Measurements from ENCODE around the gene RPS2. TPM values are rescaled to one million over a fixed set of nuclear protein-coding genes. Genes with fewer than 3 reads are reported as not detected.
A peak's percentile ranks its signal among the peaks of the same experiment; 100 is the strongest.

Gene RPS2
- polyA plus RNA-seq, 1 of the 3 experiments (the other 2 are of a cell fraction) = 6,384 TPM

DNA sequence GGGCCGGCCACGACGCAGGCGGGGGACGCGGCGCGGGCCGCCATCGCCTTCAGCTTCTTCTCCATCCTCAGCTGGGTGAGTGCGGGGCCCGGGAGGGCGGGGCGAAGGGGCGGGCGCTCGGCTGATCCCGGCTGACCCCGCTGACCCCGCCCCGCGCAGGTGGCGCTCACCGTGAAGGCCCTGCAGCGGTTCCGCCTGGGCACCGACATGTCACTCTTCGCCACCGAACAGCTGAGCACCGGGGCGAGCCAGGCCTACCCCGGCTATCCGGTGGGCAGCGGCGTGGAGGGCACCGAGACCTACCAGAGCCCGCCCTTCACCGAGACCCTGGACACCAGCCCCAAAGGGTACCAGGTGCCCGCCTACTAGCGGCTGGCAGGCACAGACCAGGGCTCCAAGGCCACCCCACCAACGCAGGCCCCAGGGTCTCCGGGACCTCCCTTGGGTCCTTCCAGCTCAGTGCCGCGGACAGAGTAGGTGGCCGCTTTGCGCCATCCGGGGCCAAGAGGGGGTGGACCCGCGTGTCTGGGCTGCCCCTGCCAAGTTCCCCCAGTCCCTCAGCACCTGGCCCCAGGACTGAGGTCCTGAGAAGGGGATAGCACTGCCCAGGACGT, 28.2 kb upstream of the RPS2 start:
- H3K36me3 ChIP-seq (replicated peaks in 1 of 2; ENCODE audit: control insufficient read depth in 1 of 2, insufficient read depth in 2 of 2, low read length in 1 of 2) = peaks cover 4 to 10% of the 10 kb centered on the region in 2 experiments
- H3K9me3 ChIP-seq = no peaks in the 10 kb centered on the region
- no peak overlapping the region for H3K9ac ChIP-seq
- no peaks in the 10 kb centered on the region for H3K79me2 ChIP-seq (ENCODE audit: insufficient read depth)
- no peaks in the 10 kb centered on the region for H3K9me2 ChIP-seq
- H3K4me1 ChIP-seq (ENCODE audit: control insufficient read depth in 1 of 2, insufficient read depth in 2 of 2, low read depth in 1 of 2, low read length in 1 of 2) = peaks cover 0 to 18% of the 10 kb centered on the region in 2 experiments; a peak in 1 of 4 replicates
- 98% methylated on average over 18 of the region's 50 CpGs for WGBS (ENCODE audit: low lambda C conversion rate)
- no peak overlapping the region for H3K27ac ChIP-seq (ENCODE audit: low read depth in 2 of 2, low read length in 1 of 2)
- H3K4me2 ChIP-seq = no peak overlapping the region
- no peak for DNase-seq
- POLR2A ChIA-PET = interaction anchor here (0.8 kb wide), 1 partner anchor 163 kb away, joined by 3 read pairs; the partner anchor contains the start of gene TRAF7
- no peak for TF ChIP-seq TAF1 (IDR thresholded peaks at IDR 0.05; ENCODE audit: borderline replicate concordance, low read depth, low read length)
- TF ChIP-seq, protein P1, sequence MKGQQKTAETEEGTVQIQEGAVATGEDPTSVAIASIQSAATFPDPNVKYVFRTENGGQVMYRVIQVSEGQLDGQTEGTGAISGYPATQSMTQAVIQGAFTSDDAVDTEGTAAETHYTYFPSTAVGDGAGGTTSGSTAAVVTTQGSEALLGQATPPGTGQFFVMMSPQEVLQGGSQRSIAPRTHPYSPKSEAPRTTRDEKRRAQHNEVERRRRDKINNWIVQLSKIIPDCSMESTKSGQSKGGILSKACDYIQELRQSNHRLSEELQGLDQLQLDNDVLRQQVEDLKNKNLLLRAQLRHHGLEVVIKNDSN (IDR thresholded peaks at IDR 0.05; ENCODE audit: borderline replicate concordance, low read depth) = no peak
- TF ChIP-seq, protein P2, sequence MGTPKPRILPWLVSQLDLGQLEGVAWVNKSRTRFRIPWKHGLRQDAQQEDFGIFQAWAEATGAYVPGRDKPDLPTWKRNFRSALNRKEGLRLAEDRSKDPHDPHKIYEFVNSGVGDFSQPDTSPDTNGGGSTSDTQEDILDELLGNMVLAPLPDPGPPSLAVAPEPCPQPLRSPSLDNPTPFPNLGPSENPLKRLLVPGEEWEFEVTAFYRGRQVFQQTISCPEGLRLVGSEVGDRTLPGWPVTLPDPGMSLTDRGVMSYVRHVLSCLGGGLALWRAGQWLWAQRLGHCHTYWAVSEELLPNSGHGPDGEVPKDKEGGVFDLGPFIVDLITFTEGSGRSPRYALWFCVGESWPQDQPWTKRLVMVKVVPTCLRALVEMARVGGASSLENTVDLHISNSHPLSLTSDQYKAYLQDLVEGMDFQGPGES (IDR thresholded peaks at IDR 0.05; ENCODE audit: low read depth, low read length) = no peak
- no peak for TF ChIP-seq RCOR1 (IDR thresholded peaks at IDR 0.05; ENCODE audit: low read length)
- no peak for TF ChIP-seq TEAD4 (IDR thresholded peaks at IDR 0.05; ENCODE audit: borderline replicate concordance, insufficient read depth)
- H2AFZ ChIP-seq (ENCODE audit: low read depth) = no peak overlapping the region
- no peak overlapping the region for H3K4me3 ChIP-seq (ENCODE audit: low read depth in 2 of 2, low read length in 1 of 2)
- H3K27me3 ChIP-seq (ENCODE audit: insufficient read depth) = no peaks in the 10 kb centered on the region
- H3F3A ChIP-seq (replicated peaks; ENCODE audit: insufficient read depth) = peaks cover 22% of the 10 kb centered on the region
- no peaks in the 10 kb centered on the region for H4K20me1 ChIP-seq (ENCODE audit: insufficient read depth)
- CTCF ChIA-PET = interaction anchor here (1.3 to 12.9 kb wide), 2 partner anchors 11 to 162 kb away, joined by 3 to 108 read pairs; no protein-coding TSS in a partner anchor

DNA sequence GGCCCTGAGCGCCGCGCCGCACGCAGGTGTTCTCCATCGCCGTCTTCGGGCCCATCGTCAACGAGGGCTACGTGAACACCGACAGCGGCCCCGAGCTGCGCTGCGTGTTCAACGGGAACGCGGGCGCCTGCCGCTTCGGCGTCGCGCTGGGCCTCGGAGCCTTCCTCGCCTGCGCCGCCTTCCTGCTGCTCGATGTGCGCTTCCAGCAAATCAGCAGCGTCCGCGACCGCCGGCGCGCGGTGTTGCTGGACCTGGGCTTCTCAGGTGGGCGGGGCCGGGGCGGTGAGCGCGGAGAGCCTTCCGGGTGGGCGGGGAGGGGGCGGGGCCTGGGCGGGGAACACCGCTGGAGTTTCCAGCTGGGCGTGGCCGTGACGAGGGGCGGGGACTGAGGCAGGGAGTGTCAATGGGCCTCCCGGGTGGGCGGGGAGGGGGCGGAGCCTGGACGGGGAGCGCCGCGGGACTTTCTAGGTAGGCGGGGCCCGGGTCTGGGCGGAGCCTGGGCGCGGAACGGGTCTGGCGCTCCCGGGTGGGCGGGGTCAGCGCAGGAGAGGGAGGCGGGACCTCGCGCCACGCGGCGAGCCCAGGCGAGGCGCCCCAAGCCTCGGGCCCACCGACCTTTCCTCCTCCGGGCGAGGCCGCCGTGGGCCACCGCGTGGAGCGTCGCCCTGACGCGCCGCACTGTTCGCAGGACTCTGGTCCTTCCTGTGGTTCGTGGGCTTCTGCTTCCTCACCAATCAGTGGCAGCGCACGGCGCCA, 27.5 kb upstream of the RPS2 start:
- Histone ChIP-seq H3K4me3 (ENCODE audit: low read depth in 2 of 2, low read length in 1 of 2) (no peak overlapping the region), H2AFZ (ENCODE audit: low read depth) (no peak overlapping the region), H3K9ac (no peak overlapping the region), H3K4me2 (no peak overlapping the region), H3K27ac (ENCODE audit: low read depth in 2 of 2, low read length in 1 of 2) (no peak overlapping the region), H3K36me3 (replicated peaks in 1 of 2; ENCODE audit: control insufficient read depth in 1 of 2, insufficient read depth in 2 of 2, low read length in 1 of 2) (peaks cover 2 to 3% of the 10 kb centered on the region in 2 experiments), H3K27me3 (ENCODE audit: insufficient read depth) (no peaks in the 10 kb centered on the region), H3K9me3 (no peaks in the 10 kb centered on the region), H3K4me1 (ENCODE audit: control insufficient read depth in 1 of 2, insufficient read depth in 2 of 2, low read depth in 1 of 2, low read length in 1 of 2) (peaks cover 0 to 18% of the 10 kb centered on the region in 2 experiments; a peak in 1 of 4 replicates), H4K20me1 (ENCODE audit: insufficient read depth) (no peaks in the 10 kb centered on the region), H3K79me2 (ENCODE audit: insufficient read depth) (no peaks in the 10 kb centered on the region), H3K9me2 (no peaks in the 10 kb centered on the region), H3F3A (replicated peaks; ENCODE audit: insufficient read depth) (peaks cover 22% of the 10 kb centered on the region)
- ChIA-PET POLR2A (interaction anchor here (0.8 kb wide), 1 partner anchor 163 kb away, joined by 3 read pairs; the partner anchor contains the start of gene TRAF7), CTCF (interaction anchor here (0.6 to 12.9 kb wide), 2 partner anchors 12 to 123 kb away, joined by 3 to 108 read pairs; no protein-coding TSS in a partner anchor)
- peak; percentile 84 for DNase-seq
- WGBS (ENCODE audit: low lambda C conversion rate) = 69% methylated on average over 42 of the region's 96 CpGs
- TF ChIP-seq FOXM1 (IDR thresholded peaks at IDR 0.05; ENCODE audit: low read depth) (no peak), YY1 (IDR thresholded peaks at IDR 0.05; ENCODE audit: low read depth) (no peak), EP300 (IDR thresholded peaks at IDR 0.05; ENCODE audit: borderline replicate concordance in 1 of 2, low read depth in 1 of 2, low read length in 1 of 2) (no peak), MEF2A (IDR thresholded peaks at IDR 0.05; ENCODE audit: borderline replicate concordance, low read depth) (no peak), JUND (IDR thresholded peaks at IDR 0.05) (no peak), TAF1 (IDR thresholded peaks at IDR 0.05; ENCODE audit: borderline replicate concordance, low read depth, low read length) (no peak), ELF1 (IDR thresholded peaks at IDR 0.05) (no peak), NRF1 (IDR thresholded peaks at IDR 0.05; ENCODE audit: low read depth, low read length) (no peak), SIN3A (IDR thresholded peaks at IDR 0.05; ENCODE audit: borderline replicate concordance, low read depth, low read length) (no peak), RXRA (IDR thresholded peaks at IDR 0.05; ENCODE audit: borderline replicate concordance, low read depth) (no peak)
- TF ChIP-seq, protein P3, sequence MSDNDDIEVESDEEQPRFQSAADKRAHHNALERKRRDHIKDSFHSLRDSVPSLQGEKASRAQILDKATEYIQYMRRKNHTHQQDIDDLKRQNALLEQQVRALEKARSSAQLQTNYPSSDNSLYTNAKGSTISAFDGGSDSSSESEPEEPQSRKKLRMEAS (IDR thresholded peaks at IDR 0.05; ENCODE audit: low read depth) = no peak
- TF ChIP-seq, protein P4, sequence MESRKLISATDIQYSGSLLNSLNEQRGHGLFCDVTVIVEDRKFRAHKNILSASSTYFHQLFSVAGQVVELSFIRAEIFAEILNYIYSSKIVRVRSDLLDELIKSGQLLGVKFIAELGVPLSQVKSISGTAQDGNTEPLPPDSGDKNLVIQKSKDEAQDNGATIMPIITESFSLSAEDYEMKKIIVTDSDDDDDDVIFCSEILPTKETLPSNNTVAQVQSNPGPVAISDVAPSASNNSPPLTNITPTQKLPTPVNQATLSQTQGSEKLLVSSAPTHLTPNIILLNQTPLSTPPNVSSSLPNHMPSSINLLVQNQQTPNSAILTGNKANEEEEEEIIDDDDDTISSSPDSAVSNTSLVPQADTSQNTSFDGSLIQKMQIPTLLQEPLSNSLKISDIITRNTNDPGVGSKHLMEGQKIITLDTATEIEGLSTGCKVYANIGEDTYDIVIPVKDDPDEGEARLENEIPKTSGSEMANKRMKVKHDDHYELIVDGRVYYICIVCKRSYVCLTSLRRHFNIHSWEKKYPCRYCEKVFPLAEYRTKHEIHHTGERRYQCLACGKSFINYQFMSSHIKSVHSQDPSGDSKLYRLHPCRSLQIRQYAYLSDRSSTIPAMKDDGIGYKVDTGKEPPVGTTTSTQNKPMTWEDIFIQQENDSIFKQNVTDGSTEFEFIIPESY (IDR thresholded peaks at IDR 0.05; ENCODE audit: borderline replicate concordance, low read depth) = no peak
- TF ChIP-seq, protein P5, sequence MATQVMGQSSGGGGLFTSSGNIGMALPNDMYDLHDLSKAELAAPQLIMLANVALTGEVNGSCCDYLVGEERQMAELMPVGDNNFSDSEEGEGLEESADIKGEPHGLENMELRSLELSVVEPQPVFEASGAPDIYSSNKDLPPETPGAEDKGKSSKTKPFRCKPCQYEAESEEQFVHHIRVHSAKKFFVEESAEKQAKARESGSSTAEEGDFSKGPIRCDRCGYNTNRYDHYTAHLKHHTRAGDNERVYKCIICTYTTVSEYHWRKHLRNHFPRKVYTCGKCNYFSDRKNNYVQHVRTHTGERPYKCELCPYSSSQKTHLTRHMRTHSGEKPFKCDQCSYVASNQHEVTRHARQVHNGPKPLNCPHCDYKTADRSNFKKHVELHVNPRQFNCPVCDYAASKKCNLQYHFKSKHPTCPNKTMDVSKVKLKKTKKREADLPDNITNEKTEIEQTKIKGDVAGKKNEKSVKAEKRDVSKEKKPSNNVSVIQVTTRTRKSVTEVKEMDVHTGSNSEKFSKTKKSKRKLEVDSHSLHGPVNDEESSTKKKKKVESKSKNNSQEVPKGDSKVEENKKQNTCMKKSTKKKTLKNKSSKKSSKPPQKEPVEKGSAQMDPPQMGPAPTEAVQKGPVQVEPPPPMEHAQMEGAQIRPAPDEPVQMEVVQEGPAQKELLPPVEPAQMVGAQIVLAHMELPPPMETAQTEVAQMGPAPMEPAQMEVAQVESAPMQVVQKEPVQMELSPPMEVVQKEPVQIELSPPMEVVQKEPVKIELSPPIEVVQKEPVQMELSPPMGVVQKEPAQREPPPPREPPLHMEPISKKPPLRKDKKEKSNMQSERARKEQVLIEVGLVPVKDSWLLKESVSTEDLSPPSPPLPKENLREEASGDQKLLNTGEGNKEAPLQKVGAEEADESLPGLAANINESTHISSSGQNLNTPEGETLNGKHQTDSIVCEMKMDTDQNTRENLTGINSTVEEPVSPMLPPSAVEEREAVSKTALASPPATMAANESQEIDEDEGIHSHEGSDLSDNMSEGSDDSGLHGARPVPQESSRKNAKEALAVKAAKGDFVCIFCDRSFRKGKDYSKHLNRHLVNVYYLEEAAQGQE (IDR thresholded peaks at IDR 0.05; ENCODE audit: low read depth, low read length) = no peak
